Esophagus muscularis mucosa (tissue), 4 donors: ENCODE results near the gene PLEKHH2.

Source experiments
- EP300 ChIP-seq: sonication (generic); formaldehyde crosslinking; IDR thresholded peaks from one replicate; pipeline ENCODE4 v1.6.1; 2017; ENCODE audit warnings: antibody characterized with exemption
- POLR2A ChIP-seq: fragments of 450-650 bp; IDR thresholded peaks from one replicate; pipeline ENCODE4 v1.6.1; 2017; ENCODE audit warnings: antibody characterized with exemption, moderate library complexity, mild to moderate bottlenecking, low read depth
- TF ChIP-seq, protein P1 (sequence below), 3 experiments: fragments of 200-600 bp in 2 of 3; fragments of 450-650 bp in 1 of 3; sonication (generic) in 2 of 3; IDR thresholded peaks; one replicate each; pipeline ENCODE4 v1.5.1; 2017 to 2019; ENCODE audit warnings: antibody characterized with exemption in 3 of 3, mild to moderate bottlenecking in 2 of 3, moderate library complexity in 1 of 3

DNA sequence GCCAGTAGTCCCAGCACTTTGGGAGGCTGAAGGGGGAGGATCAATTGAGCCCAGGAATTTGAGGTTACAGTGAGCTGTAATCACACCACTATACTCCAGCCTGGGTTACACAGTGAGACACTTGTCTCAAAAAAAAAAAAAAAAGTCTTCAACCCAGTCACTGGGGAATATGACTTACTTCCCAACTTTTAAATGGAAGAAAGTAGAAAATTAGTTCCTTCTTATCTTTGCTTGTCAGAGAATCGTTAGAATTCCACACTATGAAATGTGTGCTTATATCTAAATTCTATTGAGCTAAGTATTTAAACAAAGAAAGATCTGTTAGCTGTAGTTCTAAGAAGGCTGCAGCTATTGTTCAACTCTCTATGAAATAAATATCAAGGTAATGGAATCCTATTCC is 159.1 kb downstream of the PLEKHH2 start:
- TF ChIP-seq POLR2A (no peak), EP300 (no peak)
- TF ChIP-seq, protein P1, sequence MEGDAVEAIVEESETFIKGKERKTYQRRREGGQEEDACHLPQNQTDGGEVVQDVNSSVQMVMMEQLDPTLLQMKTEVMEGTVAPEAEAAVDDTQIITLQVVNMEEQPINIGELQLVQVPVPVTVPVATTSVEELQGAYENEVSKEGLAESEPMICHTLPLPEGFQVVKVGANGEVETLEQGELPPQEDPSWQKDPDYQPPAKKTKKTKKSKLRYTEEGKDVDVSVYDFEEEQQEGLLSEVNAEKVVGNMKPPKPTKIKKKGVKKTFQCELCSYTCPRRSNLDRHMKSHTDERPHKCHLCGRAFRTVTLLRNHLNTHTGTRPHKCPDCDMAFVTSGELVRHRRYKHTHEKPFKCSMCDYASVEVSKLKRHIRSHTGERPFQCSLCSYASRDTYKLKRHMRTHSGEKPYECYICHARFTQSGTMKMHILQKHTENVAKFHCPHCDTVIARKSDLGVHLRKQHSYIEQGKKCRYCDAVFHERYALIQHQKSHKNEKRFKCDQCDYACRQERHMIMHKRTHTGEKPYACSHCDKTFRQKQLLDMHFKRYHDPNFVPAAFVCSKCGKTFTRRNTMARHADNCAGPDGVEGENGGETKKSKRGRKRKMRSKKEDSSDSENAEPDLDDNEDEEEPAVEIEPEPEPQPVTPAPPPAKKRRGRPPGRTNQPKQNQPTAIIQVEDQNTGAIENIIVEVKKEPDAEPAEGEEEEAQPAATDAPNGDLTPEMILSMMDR (IDR thresholded peaks at IDR 0.05): no peak
